Type B pancreatic cell (in vitro differentiated cells): ENCODE measurements around the gene GPBAR1. TPM values are rescaled to one million over a fixed set of nuclear protein-coding genes. Genes with fewer than 3 reads are reported as not detected.

ENCODE experiments used
- DNase-seq: peaks from one replicate; pipeline ENCODE4 v3.0.0; 2021; ENCODE audit warnings: mixed read lengths; ENCODE audit not compliant: unreplicated experiment; ENCODE audit errors: extremely low spot score
- H3K27ac Mint-ChIP-seq: 2 replicates; pipeline ENCODE4 v1.8.0; 2021; ENCODE audit warnings: mild to moderate bottlenecking, mixed read lengths
- H3K27me3 Mint-ChIP-seq: 2 replicates; pipeline ENCODE4 v1.8.0; 2021; ENCODE audit warnings: mixed read lengths
- H3K36me3 Mint-ChIP-seq: 2 replicates; pipeline ENCODE4 v1.8.0; 2021; ENCODE audit warnings: mixed read lengths
- H3K4me1 Mint-ChIP-seq: one replicate; pipeline ENCODE4 v1.8.0; 2021; ENCODE audit warnings: mixed read lengths; ENCODE audit not compliant: unreplicated experiment
- H3K4me3 Mint-ChIP-seq: 2 replicates; pipeline ENCODE4 v1.8.0; 2021; ENCODE audit warnings: mild to moderate bottlenecking, mixed read lengths
- H3K9me3 Mint-ChIP-seq: 2 replicates; pipeline ENCODE4 v1.8.0; 2021; ENCODE audit warnings: mixed read lengths
- CTCF ChIP-seq: fragments of 200-600 bp; sonication (generic); conservative IDR thresholded peaks from 2 replicates; pipeline ENCODE4 v1.5.0; 2021; ENCODE audit warnings: antibody characterized with exemption, mild to moderate bottlenecking
- total RNA-seq: library from RNA; stranded (reverse); gene quantifications from 2 replicates; pipeline ENCODE4 v1.2.1, GENCODE V29; 2021; ENCODE audit warnings: low replicate concordance

Gene GPBAR1
- total RNA-seq, 1 donor from 2014 or later: 2.1 TPM

GRCh38 chr2:218261423-218262236, 815 bp downstream of the GPBAR1 start:
- Mint-ChIP-seq H3K27me3 (no peaks in the 10 kb centered on the region), H3K27ac (peak overlapping the region; percentile 72), H3K4me3 (no peak overlapping the region), H3K36me3 (peaks cover 9% of the 10 kb centered on the region), H3K4me1 (peaks cover 33% of the 10 kb centered on the region), H3K9me3 (no peaks in the 10 kb centered on the region)
- no peak for DNase-seq
- no peak for TF ChIP-seq CTCF

- DNase-seq: no peak
- Mint-ChIP-seq H3K27ac (no peak overlapping the region), H3K4me3 (no peak overlapping the region)
Observed at GRCh38 chr2:218262237-218262600, 1.4 kb downstream of the GPBAR1 start.

GRCh38 chr2:218262631-218263586, 2.1 kb downstream of the GPBAR1 start:
- no peak for DNase-seq
- no peaks in the 10 kb centered on the region for H3K27me3 Mint-ChIP-seq
- no peak overlapping the region for H3K4me3 Mint-ChIP-seq
- no peak overlapping the region for H3K27ac Mint-ChIP-seq
- H3K4me1 Mint-ChIP-seq: peaks cover 40% of the 10 kb centered on the region
- TF ChIP-seq CTCF: no peak
- no peaks in the 10 kb centered on the region for H3K9me3 Mint-ChIP-seq
- peaks cover 15% of the 10 kb centered on the region for H3K36me3 Mint-ChIP-seq

More at GRCh38 chr2:218262237-218262600, 1.4 kb downstream of the GPBAR1 start:
- Mint-ChIP-seq H3K9me3 (no peaks in the 10 kb centered on the region), H3K4me1 (peaks cover 34% of the 10 kb centered on the region), H3K36me3 (peaks cover 11% of the 10 kb centered on the region), H3K27me3 (no peaks in the 10 kb centered on the region)
- TF ChIP-seq CTCF: no peak

- peaks cover 15% of the 10 kb centered on the region for H3K36me3 Mint-ChIP-seq
- H3K4me1 Mint-ChIP-seq: peaks cover 35% of the 10 kb centered on the region
- no peaks in the 10 kb centered on the region for H3K9me3 Mint-ChIP-seq
- H3K27ac Mint-ChIP-seq: peak overlapping the region; percentile 77
- peak overlapping the region; percentile 43 for H3K4me3 Mint-ChIP-seq
- no peak for DNase-seq
- TF ChIP-seq CTCF: no peak
- no peaks in the 10 kb centered on the region for H3K27me3 Mint-ChIP-seq
Observed at GRCh38 chr2:218263817-218264641, 3.2 kb downstream of the GPBAR1 start.
